ENCODE data around the gene PNMA6F.

Gene PNMA6F

DNA sequence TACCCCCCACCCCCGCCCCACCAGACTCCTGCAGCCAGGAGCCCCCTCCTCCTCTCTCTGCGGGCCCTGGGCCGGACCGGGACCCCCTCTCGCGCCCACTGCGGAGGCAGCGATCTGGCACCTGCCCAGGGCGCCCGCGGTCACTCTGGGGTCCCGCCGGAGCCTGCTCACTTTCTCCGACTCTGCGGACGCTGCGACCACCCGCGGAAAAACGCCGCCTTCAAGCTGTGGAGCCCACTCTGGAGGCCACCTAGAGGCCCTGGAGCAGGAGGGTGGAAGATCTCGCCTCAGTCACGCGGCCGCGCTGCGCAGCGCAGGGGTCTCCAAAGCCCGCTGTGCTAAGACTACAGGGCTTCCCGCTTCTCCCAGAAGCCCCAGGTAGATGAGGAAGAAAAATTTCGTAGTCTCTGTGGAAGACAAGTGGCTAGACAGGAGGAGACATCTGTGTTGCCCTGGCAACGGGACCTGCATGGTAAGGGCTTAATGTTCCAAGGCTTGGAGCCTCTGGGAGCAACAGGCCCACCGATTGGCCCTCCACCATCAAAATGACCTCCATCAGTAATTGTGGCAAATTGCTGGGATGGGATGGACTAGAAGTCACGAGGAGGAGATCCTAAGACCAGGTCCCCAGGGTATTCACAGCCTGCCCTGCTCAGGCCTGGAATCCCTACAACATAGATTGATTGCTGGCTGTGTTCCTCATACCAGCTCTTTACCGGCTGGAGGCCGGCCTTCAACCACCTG lies at the start of gene PNMA6F:
Gene PNMA6F (minus strand): TSS at position 387 of the 744 bp plus-strand sequence. CDS start 1,093 bp downstream, outside the sequence.
- no peak for DNase-seq

DNA sequence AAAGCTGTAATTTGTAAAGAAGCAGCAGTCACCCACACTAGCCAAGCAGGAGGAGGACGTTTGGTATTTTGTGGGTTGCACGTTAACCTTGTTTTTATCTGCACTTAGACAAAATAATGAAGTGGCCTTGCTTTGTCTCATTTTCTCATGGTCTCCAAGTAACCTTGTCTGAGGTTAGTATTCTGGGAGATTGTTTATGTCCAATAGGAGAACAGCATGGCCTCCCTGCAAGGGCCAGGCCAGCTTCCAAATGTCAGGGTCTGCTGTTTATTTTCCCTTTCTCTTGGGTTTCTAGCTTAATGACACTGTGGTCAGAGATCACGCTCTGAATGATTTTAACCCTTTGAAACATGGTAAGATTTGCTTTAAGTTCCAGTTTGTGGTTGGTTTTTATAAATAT lies 49.7 kb upstream of the PNMA6F start:
- no peak for DNase-seq

GRCh38 chrX:153370293-153371055 lies 48.9 kb upstream of the PNMA6F start:
- no peak for DNase-seq

GRCh38 chrX:153366878-153367538 lies 45.4 kb upstream of the PNMA6F start:
- no peak for DNase-seq

DNA sequence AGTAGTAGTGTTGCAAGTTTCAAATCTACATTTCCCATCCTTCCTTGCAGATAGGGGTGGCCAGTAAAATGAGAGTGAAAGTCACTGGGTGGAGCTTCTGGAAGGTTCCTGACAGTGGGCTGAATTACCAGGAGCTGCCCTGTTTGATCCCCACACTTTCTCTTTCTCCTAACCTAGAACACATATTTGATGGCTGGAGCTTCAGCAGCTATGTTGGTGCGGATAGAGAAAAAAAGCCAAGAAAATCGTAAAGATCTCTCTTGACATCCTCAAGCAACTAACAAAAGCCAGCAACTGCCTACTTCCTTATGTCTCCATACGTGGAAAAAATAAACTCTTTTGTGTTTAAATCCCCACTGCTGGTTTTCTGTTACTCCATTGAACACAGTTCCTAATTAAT lies 44.6 kb upstream of the PNMA6F start:
- no peak for DNase-seq

- DNase-seq, result no peak
Observed at GRCh38 chrX:153365670-153366069, 44.1 kb upstream of the PNMA6F start.

- no peak for DNase-seq
Observed at GRCh38 chrX:153361781-153362397, 40.3 kb upstream of the PNMA6F start.

GRCh38 chrX:153357877-153358276 lies 36.3 kb upstream of the PNMA6F start:
- no peak for DNase-seq

- no peak for DNase-seq
Observed at GRCh38 chrX:153353416-153353815, 31.8 kb upstream of the PNMA6F start.

- DNase-seq, result no peak
Observed at GRCh38 chrX:153352858-153353257, 31.3 kb upstream of the PNMA6F start.

GRCh38 chrX:153351981-153352380 lies 30.4 kb upstream of the PNMA6F start:
- no peak for DNase-seq

GRCh38 chrX:153349952-153350351 lies 28.4 kb upstream of the PNMA6F start:
- no peak for DNase-seq

- no peak for DNase-seq
Observed at GRCh38 chrX:153348421-153348820, 26.9 kb upstream of the PNMA6F start.

GRCh38 chrX:153347530-153347929 lies 26.0 kb upstream of the PNMA6F start:
- DNase-seq, result no peak

DNA sequence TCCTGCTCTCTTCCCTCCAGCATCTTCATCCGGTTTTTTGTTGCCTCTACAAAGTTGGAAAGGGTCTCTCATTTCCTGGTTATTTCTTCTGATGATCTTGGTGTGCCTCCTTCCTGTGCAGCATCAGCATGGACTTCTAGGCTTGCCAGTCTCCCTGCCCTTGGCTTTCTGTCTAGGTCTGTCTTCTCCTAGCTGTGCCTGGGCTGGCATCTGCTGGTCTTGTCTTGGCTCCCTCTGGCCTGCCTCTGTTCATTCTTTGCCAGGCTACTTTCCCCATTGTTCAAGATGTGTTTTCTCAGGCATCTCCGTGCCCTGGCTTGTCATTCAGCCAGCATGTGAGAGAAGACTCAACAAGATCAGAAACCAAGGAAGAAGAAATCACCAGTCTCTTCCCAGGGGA lies 22.1 kb upstream of the PNMA6F start:
- DNase-seq, result no peak

GRCh38 chrX:153342762-153343558 lies 21.4 kb upstream of the PNMA6F start:
- no peak for DNase-seq

GRCh38 chrX:153340111-153340510 lies 18.5 kb upstream of the PNMA6F start:
- DNase-seq, result no peak

- no peak for DNase-seq
Observed at GRCh38 chrX:153339662-153340061, 18.1 kb upstream of the PNMA6F start.

- no peak for DNase-seq
Observed at GRCh38 chrX:153338836-153339235, 17.3 kb upstream of the PNMA6F start.

GRCh38 chrX:153336988-153337387 lies 15.4 kb upstream of the PNMA6F start:
- no peak for DNase-seq

GRCh38 chrX:153336121-153336894 lies 14.7 kb upstream of the PNMA6F start:
- peak in 1 of 2 donors; percentile 5 for DNase-seq
